Keratinocyte (primary cell): Measurements from ENCODE around the gene MLLT10.

Experiments
- CTCF ChIP-seq, 3 experiments: IDR thresholded peaks in 1 of 3; conservative IDR thresholded peaks in 1 of 3; optimal IDR thresholded peaks in 1 of 3; 2 replicates in 2 of 3; 3 replicates in 1 of 3; pipeline versions ENCODE3 to v1.5.1; 2011; ENCODE audit warnings: low read length in 3 of 3, mild to moderate bottlenecking in 3 of 3, moderate library complexity in 2 of 3, control low read depth in 1 of 3, inconsistent platforms in 1 of 3; ENCODE audit not compliant: insufficient read depth in 2 of 3; ENCODE audit errors: extremely low read depth in 1 of 3
- EZH2 ChIP-seq: IDR thresholded peaks from one replicate; pipeline ENCODE4 v1.6.1; 2012; ENCODE audit warnings: inconsistent platforms, mild to moderate bottlenecking, low read length, moderate library complexity

- TF ChIP-seq CTCF (optimal IDR thresholded peaks at IDR 0.05 in 1 of 3, IDR thresholded peaks at IDR 0.05 in 1 of 3, conservative IDR thresholded peaks at IDR 0.05 in 1 of 3; ENCODE audit: extremely low read depth in 1 of 3, insufficient read depth in 2 of 3, low read length in 3 of 3): no peak
- no peak for TF ChIP-seq EZH2
Measured at GRCh38 chr10:21490711-21491105, 43.3 kb upstream of the MLLT10 start.
